ENCODE results near the gene NCAPG2. TPM values are rescaled to one million over a fixed set of nuclear protein-coding genes. Genes with fewer than 3 reads are reported as not detected.

NCAPG2 gene
- total and polyA plus RNA-seq, 2 donors from 2014 or later = 1.3 to 6.3 TPM

DNA sequence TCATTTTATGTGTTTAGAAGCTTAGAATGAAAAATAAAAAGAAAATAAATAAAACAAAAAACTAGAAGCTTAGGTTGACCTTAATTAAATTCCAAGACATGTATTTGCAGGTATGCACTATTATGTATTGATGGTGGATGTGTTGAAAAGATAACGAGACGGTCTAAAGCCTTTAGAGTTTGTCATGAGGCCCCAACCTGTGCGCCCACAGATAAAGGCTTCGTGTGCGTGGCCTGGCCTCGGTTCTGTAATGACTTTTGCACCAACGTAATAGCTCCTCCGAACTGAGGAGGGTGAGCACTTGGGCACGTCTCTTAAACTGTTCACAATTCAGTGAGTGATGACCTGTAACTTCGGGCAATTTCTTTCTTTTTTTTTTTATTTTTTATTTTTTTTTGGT, 43.7 kb upstream of the NCAPG2 start:
- FAIRE-seq (no peak), DNase-seq (no peak)
- Histone ChIP-seq H3K9me3 (ENCODE audit: control insufficient read depth in 2 of 3, insufficient read depth in 1 of 3, low read length in 3 of 3) (no peaks in the 10 kb centered on the region), H3K36me3 (ENCODE audit: control insufficient read depth in 2 of 3, insufficient read depth in 3 of 3, low read length in 3 of 3) (peaks cover 0 to 11% (median 4%) of the 10 kb centered on the region in 3 donors), H3K27ac (ENCODE audit: low read depth in 2 of 2, low read length in 2 of 2) (no peak overlapping the region), H3K9ac (ENCODE audit: low read length in 3 of 3) (no peak overlapping the region), H3K4me1 (ENCODE audit: control insufficient read depth in 2 of 3, insufficient read depth in 2 of 3, low read depth in 1 of 3, low read length in 3 of 3) (no peaks in the 10 kb centered on the region), H3K4me3 (ENCODE audit: low read length in 3 of 3) (no peak overlapping the region), H3K27me3 (ENCODE audit: control insufficient read depth, insufficient read depth, low read length) (no peaks in the 10 kb centered on the region)
- intact Hi-C loops (cut with DNase I) = no loop called here
- TF ChIP-seq, protein P1, sequence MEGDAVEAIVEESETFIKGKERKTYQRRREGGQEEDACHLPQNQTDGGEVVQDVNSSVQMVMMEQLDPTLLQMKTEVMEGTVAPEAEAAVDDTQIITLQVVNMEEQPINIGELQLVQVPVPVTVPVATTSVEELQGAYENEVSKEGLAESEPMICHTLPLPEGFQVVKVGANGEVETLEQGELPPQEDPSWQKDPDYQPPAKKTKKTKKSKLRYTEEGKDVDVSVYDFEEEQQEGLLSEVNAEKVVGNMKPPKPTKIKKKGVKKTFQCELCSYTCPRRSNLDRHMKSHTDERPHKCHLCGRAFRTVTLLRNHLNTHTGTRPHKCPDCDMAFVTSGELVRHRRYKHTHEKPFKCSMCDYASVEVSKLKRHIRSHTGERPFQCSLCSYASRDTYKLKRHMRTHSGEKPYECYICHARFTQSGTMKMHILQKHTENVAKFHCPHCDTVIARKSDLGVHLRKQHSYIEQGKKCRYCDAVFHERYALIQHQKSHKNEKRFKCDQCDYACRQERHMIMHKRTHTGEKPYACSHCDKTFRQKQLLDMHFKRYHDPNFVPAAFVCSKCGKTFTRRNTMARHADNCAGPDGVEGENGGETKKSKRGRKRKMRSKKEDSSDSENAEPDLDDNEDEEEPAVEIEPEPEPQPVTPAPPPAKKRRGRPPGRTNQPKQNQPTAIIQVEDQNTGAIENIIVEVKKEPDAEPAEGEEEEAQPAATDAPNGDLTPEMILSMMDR (IDR thresholded peaks at IDR 0.05; ENCODE audit: borderline replicate concordance, extremely low read depth, insufficient read depth) = no peak

- Histone ChIP-seq H3K4me3 (ENCODE audit: low read length in 3 of 3) (no peak overlapping the region), H3K36me3 (ENCODE audit: control insufficient read depth in 2 of 3, insufficient read depth in 3 of 3, low read length in 3 of 3) (peaks cover 0 to 16% (median 8%) of the 10 kb centered on the region in 3 donors), H3K27me3 (ENCODE audit: control insufficient read depth, insufficient read depth, low read length) (no peaks in the 10 kb centered on the region), H3K4me1 (ENCODE audit: control insufficient read depth in 2 of 3, insufficient read depth in 2 of 3, low read depth in 1 of 3, low read length in 3 of 3) (no peaks in the 10 kb centered on the region), H3K9me3 (ENCODE audit: control insufficient read depth in 2 of 3, insufficient read depth in 1 of 3, low read length in 3 of 3) (no peaks in the 10 kb centered on the region), H3K9ac (ENCODE audit: low read length in 3 of 3) (no peak overlapping the region), H3K27ac (ENCODE audit: low read depth in 2 of 2, low read length in 2 of 2) (no peak overlapping the region)
- TF ChIP-seq, protein P1 (IDR thresholded peaks at IDR 0.05; ENCODE audit: borderline replicate concordance, extremely low read depth, insufficient read depth) = no peak
- DNase-seq (no peak), FAIRE-seq (no peak)
- intact Hi-C loops (cut with DNase I) = no loop called here
Observed at GRCh38 chr7:158747408-158747807, 42.8 kb upstream of the NCAPG2 start.

- Histone ChIP-seq H3K9me3 (ENCODE audit: control insufficient read depth in 2 of 3, insufficient read depth in 1 of 3, low read length in 3 of 3) (no peaks in the 10 kb centered on the region), H3K4me1 (ENCODE audit: control insufficient read depth in 2 of 3, insufficient read depth in 2 of 3, low read depth in 1 of 3, low read length in 3 of 3) (no peaks in the 10 kb centered on the region), H3K27ac (ENCODE audit: low read depth in 2 of 2, low read length in 2 of 2) (no peak overlapping the region), H3K9ac (ENCODE audit: low read length in 3 of 3) (no peak overlapping the region), H3K36me3 (ENCODE audit: control insufficient read depth in 2 of 3, insufficient read depth in 3 of 3, low read length in 3 of 3) (peaks cover 0 to 19% (median 12%) of the 10 kb centered on the region in 3 donors), H3K4me3 (ENCODE audit: low read length in 3 of 3) (no peak overlapping the region), H3K27me3 (ENCODE audit: control insufficient read depth, insufficient read depth, low read length) (no peaks in the 10 kb centered on the region)
- TF ChIP-seq, protein P1 (IDR thresholded peaks at IDR 0.05; ENCODE audit: borderline replicate concordance, extremely low read depth, insufficient read depth) = no peak
- FAIRE-seq (no peak), DNase-seq (no peak)
- intact Hi-C loops (cut with DNase I) = no loop called here
Observed at GRCh38 chr7:158746957-158747356, 42.4 kb upstream of the NCAPG2 start.
